Lower lobe of right lung (tissue), 2 donors: Measurements from ENCODE around the gene QSOX2. TPM values are rescaled to one million over a fixed set of nuclear protein-coding genes. Genes with fewer than 3 reads are reported as not detected.

ENCODE experiments used
- ATAC-seq, 2 donors: fragments of 200-7000 bp; cut with Tn5 transposase; one replicate each; pipeline ENCODE4 v1.9.1; 2020 to 2022; ENCODE audit warnings: mild to moderate bottlenecking in 2 of 2, moderate library complexity in 2 of 2
- DNase-seq: peaks from one replicate; pipeline ENCODE4 v3.0.0-alpha.2; 2020
- H3K27ac ChIP-seq: fragments of 200-600 bp; one replicate; pipeline ENCODE4 v1.8.0; 2022
- H3K27me3 ChIP-seq: fragments of 200-600 bp; one replicate; pipeline ENCODE4 v1.8.0; 2022; ENCODE audit warnings: low read depth
- H3K36me3 ChIP-seq: fragments of 200-600 bp; one replicate; pipeline ENCODE4 v1.8.0; 2022; ENCODE audit warnings: mild to moderate bottlenecking
- H3K4me1 ChIP-seq: fragments of 200-600 bp; one replicate; pipeline ENCODE4 v1.8.0; 2022
- H3K4me3 ChIP-seq: fragments of 200-600 bp; one replicate; pipeline ENCODE4 v1.8.0; 2022; ENCODE audit warnings: mild to moderate bottlenecking
- H3K9me3 ChIP-seq: fragments of 200-600 bp; one replicate; pipeline ENCODE4 v1.8.0; 2022
- CTCF ChIP-seq: fragments of 200-600 bp; IDR thresholded peaks from one replicate; pipeline ENCODE4 v1.8.0; 2022; ENCODE audit warnings: antibody characterized with exemption, mild to moderate bottlenecking
- intact Hi-C: fragments of 100-400 bp; cut with DNase I; formaldehyde crosslinking; loops from one replicate; pipeline ENCODE4 v1.11.0; 2022
- total RNA-seq: library from RNA; stranded (reverse); fragmentation: NEBNext Ultra II Directional; extraction: Animal tissue kit (Norgen Biotek cat#: 25700); gene quantifications from one replicate; pipeline ENCODE4 v1.2.1, GENCODE V29; 2021
- donor health status: DM: no; HTN: yes; CAD: no; lungs with severe emphysema.

QSOX2 gene
- total RNA-seq, 1 donor from 2014 or later: 10.5 TPM

- no peak for TF ChIP-seq CTCF
- DNase-seq (no peak), ATAC-seq (no peak)
- Histone ChIP-seq H3K27ac (no peak overlapping the region), H3K27me3 (peaks cover 100% of the 10 kb centered on the region), H3K4me3 (no peak overlapping the region), H3K36me3 (no peaks in the 10 kb centered on the region), H3K4me1 (no peaks in the 10 kb centered on the region), H3K9me3 (no peaks in the 10 kb centered on the region)
- intact Hi-C loops: no loop called here
Observed at GRCh38 chr9:136197084-136197875, 48.3 kb downstream of the QSOX2 start.

- ATAC-seq: no peak
- Histone ChIP-seq H3K4me3 (no peak overlapping the region), H3K4me1 (no peaks in the 10 kb centered on the region), H3K36me3 (no peaks in the 10 kb centered on the region), H3K27me3 (peaks cover 100% of the 10 kb centered on the region), H3K9me3 (no peaks in the 10 kb centered on the region), H3K27ac (no peak overlapping the region)
- TF ChIP-seq CTCF: no peak
- DNase-seq: no peak
- intact Hi-C loops: no loop called here
Observed at GRCh38 chr9:136196404-136197083, 49.1 kb downstream of the QSOX2 start.

DNA sequence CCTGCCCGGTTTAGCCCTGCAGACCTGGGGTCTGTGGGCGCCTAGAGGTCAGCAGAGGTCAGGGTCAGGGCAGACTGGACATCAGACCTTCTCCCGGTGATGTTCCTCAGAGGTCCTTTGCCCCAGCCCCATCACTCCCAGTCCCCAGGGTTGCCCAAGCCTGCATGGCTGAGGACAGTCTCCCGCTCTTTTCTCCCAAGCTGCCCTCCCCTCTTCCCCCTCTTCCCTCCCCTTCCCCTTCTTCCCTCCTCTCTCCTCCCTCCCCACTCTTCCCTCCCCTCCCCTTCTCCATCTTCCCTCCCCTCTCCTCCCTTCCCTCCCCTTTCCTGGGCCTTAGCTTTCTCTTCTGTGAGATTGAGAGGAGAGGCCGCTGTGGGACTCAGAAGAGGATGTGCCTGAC is 51.1 kb downstream of the QSOX2 start:
- peaks cover 98% of the 10 kb centered on the region for H3K27me3 ChIP-seq
- no peak overlapping the region for H3K4me3 ChIP-seq
- ATAC-seq (no peak), DNase-seq (no peak)
- no peak overlapping the region for H3K27ac ChIP-seq
- no peak for TF ChIP-seq CTCF
- H3K36me3 ChIP-seq: no peaks in the 10 kb centered on the region
- no peaks in the 10 kb centered on the region for H3K9me3 ChIP-seq
- no peaks in the 10 kb centered on the region for H3K4me1 ChIP-seq
- intact Hi-C loops: no loop called here

- no peak for ATAC-seq
- DNase-seq: no peak
- intact Hi-C loops: no loop called here
- no peak for TF ChIP-seq CTCF
- no peaks in the 10 kb centered on the region for H3K9me3 ChIP-seq
- no peak overlapping the region for H3K27ac ChIP-seq
- H3K4me1 ChIP-seq: no peaks in the 10 kb centered on the region
- no peak overlapping the region for H3K4me3 ChIP-seq
- peaks cover 97% of the 10 kb centered on the region for H3K27me3 ChIP-seq
- no peaks in the 10 kb centered on the region for H3K36me3 ChIP-seq
Observed at GRCh38 chr9:136193891-136194279, 51.7 kb downstream of the QSOX2 start.

- no peaks in the 10 kb centered on the region for H3K36me3 ChIP-seq
- ATAC-seq: no peak
- intact Hi-C loops: no loop called here
- H3K4me1 ChIP-seq: no peaks in the 10 kb centered on the region
- no peaks in the 10 kb centered on the region for H3K9me3 ChIP-seq
- TF ChIP-seq CTCF: no peak
- no peak for DNase-seq
- no peak overlapping the region for H3K4me3 ChIP-seq
- peaks cover 97% of the 10 kb centered on the region for H3K27me3 ChIP-seq
- no peak overlapping the region for H3K27ac ChIP-seq
Observed at GRCh38 chr9:136193127-136193890, 52.3 kb downstream of the QSOX2 start.
